DMS79 treated with DMSO at 0.1 percent for 48 hours (cell line): ENCODE data around the gene FRAS1.

Source experiments
- DNase-seq: peaks from one replicate; lab custom pipeline; 2025; lab: John Stamatoyannopoulos, UW

FRAS1 gene

DNA sequence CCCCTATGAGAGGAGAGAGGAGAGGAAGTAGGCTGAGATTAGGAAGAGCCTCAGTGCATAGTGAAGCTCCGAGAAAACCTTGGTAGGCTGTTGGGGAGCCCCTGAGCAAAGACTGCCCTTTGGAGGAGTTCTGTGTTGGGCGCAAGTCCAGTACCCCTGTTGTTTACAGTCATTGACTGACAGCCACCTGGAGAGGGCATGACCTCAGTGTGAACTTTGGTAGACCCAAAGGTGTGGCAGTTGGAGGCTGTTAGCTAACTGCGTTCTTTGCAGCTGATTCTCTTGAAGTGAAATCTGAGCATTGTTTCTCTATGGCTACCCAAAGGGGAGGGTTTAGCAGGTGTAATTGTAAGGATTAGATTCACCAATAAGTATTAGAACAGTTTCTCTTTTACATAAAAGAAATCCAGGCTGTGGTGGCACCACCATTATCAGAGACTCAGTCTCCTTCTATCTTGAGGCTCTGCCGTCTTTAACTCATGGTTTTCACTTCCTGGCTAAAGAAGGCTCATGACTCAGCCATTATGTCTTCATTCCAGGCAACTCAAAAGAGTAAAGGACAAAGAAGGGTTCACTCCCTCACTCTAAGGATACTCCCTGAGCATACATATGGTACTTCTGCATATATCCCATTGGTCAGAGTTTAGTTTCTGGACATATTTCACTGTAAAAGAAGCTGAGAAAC lies 527.9 kb downstream of the FRAS1 start:
- no peak for DNase-seq

DNA sequence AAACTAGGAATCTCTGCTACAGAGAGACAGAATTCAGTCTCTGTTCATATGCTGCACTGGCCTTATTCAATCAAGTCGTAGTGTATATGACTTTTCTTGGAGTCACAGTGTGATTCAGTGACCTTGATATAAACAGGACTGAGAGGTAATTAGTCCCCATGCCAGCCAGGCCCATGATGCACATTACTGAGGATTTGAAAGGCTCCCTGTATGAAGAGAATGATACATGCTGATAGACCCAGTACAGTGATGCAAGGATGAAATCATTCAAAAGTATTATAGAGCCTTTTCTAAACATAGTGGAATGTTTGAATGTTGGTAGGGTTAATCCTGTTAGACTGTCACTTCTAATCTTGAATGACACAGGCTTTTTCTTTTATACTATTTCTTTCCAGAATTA lies 528.5 kb downstream of the FRAS1 start:
- no peak for DNase-seq

DNA sequence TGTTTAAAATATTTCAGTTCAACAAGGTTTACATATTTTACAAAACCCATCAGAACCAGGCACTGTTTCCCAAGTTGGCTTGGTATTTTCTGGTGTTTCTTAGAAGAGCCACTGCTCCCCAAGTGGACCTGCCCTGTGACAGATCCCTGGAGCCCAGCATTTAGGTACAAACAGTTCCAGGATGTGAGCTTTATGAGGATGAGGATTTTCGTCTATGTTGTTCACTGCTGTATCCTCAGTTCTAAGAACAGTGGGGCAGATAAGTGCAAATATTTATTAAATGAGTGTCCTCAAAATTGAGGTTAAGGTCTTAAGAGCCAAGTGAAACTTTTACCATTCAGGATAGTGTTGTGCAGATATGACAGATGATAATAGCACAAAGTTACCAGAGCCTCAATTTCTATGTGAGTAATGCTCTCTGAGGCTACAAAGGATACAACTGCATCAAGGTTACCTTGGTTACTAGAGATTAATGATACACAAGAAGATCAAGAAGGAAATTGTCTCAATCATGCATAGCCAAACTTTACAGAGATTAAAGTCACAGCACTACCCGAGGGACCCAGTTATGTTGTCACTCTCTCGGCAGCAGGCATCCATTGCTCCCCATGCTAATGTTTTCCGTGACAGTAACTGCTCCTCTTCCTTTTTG lies 531.9 kb downstream of the FRAS1 start:
- DNase-seq, result no peak

DNA sequence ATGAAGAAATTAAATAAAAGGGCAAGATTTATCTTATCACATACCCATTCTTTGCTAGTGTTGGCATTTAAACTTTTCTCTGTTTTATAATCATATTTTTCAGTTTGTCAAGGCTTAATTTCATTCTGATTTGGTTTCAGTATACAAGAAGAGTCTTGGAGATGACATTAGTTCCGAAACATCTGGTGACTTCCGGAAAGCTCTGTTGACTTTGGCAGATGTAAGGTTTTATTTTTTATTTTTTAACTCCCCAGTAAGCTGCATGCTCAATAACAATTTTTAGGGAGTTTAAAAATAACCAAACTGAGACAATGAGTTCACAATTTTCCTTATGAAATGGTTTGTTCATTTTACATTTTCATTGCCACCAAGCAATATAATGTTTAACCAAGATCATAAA lies 534.3 kb downstream of the FRAS1 start:
- DNase-seq, result no peak

DNA sequence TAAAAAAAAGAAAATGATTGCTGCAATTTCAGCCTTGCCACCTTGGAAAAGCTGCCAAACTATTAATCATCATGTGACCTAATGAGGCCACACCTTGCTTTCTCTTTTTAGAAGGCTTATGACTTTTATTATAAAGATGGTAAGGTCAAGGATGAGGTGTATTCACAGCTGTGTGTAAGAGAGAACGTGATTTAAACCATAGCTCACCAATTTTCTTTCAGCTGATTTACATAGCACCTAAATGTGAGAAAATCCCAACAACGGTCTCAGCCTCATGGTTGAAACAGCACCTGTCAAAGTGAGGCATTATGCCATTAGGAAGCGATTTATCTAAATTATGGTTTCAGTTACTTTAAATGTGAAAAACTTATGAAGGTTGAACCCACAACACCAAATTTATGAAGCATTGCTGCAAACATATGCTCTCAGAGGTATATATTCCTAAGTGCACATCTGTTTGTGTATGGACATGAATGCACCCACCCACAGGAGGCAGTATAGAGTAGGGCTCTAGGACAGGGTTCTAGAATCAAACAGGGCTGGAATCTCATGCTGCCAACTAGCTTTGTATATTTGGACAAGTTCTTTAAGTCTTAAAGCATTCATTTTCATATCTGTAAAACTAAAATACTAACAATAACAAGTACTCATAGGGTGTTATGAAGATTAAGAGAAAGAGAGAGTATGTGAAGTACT lies 535.1 kb downstream of the FRAS1 start:
- DNase-seq, result no peak
